ENCODE measurements around the gene TRPM3. TPM values are rescaled to one million over a fixed set of nuclear protein-coding genes. Genes with fewer than 3 reads are reported as not detected.

TRPM3 gene
- polyA plus RNA-seq, 2 of the 4 experiments (the other 2 are of a cell fraction) = not detected

DNA sequence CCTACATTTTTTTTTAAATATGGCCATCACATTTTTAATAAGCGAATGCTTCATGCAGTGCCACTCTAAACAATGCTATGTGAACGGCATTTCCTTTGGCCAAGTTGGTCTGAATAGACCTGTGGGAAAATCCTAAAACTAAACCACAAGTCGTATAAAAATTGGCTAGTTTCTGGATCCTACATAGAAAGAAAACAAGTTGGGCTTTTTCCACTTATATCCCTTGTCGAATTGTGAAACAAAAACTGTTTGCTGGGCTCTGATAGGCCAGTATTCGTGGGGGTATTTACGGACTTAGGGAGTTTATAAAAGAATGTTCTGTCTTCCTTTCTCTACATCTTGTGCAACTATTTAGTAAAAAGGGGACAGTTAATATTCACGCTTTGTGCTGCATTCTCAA, 553.9 kb downstream of the TRPM3 start (continued):
- no peak for TF ChIP-seq REST (IDR thresholded peaks at IDR 0.05)
- no peak for TF ChIP-seq HOXB13 (CRISPR knock-in tag; IDR thresholded peaks at IDR 0.05; ENCODE audit: low read depth)
- no peak for TF ChIP-seq CEBPB (IDR thresholded peaks at IDR 0.05)
- no peak for TF ChIP-seq RAD21 (conservative IDR thresholded peaks at IDR 0.05 in 1 of 2, IDR thresholded peaks at IDR 0.05 in 1 of 2)
- no peak for TF ChIP-seq RNF2 (IDR thresholded peaks at IDR 0.05; ENCODE audit: borderline replicate concordance, low read depth)
- no peak for TF ChIP-seq MAZ (IDR thresholded peaks at IDR 0.05; ENCODE audit: borderline replicate concordance, low read depth, low read length)
- TF ChIP-seq, protein P1, sequence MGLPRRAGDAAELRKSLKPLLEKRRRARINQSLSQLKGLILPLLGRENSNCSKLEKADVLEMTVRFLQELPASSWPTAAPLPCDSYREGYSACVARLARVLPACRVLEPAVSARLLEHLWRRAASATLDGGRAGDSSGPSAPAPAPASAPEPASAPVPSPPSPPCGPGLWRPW (IDR thresholded peaks at IDR 0.05) = no peak
- TF ChIP-seq EP300 (IDR thresholded peaks at IDR 0.05) = no peak
- TF ChIP-seq HOXA7 (CRISPR knock-in tag; IDR thresholded peaks at IDR 0.05) = no peak
- TF ChIP-seq HDAC2 (IDR thresholded peaks at IDR 0.05) = no peak

- H3K4me2 ChIP-seq = no peak overlapping the region
- ChIA-PET CTCF (interaction anchor here (0.8 to 1.3 kb wide), 3 partner anchors 35 to 121 kb away, joined by 4 to 5 read pairs (median 4); no protein-coding TSS in a partner anchor), POLR2A (interaction anchor here (0.6 kb wide), 1 partner anchor 148 kb away, joined by 3 read pairs; no protein-coding TSS in a partner anchor)
- no peaks in the 10 kb centered on the region for H3K9me3 ChIP-seq
- TF ChIP-seq KDM1A (IDR thresholded peaks at IDR 0.05; ENCODE audit: low read depth) (no peak), MYC (IDR thresholded peaks at IDR 0.05; ENCODE audit: borderline replicate concordance, low read length) (no peak), RNF2 (IDR thresholded peaks at IDR 0.05; ENCODE audit: borderline replicate concordance, low read depth) (no peak), ZFP36 (IDR thresholded peaks at IDR 0.05; ENCODE audit: borderline replicate concordance, partially characterized antibody) (no peak), CTCF (IDR thresholded peaks at IDR 0.05) (no peak), RFX5 (IDR thresholded peaks at IDR 0.05) (no peak), CHD4 (IDR thresholded peaks at IDR 0.05; ENCODE audit: borderline replicate concordance) (no peak)
- TF ChIP-seq, protein P2, sequence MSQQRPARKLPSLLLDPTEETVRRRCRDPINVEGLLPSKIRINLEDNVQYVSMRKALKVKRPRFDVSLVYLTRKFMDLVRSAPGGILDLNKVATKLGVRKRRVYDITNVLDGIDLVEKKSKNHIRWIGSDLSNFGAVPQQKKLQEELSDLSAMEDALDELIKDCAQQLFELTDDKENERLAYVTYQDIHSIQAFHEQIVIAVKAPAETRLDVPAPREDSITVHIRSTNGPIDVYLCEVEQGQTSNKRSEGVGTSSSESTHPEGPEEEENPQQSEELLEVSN (IDR thresholded peaks at IDR 0.05; ENCODE audit: borderline replicate concordance, low read depth) = no peak
- DNase-seq (ENCODE audit: low read depth in 1 of 2, low spot score in 1 of 2) = no peak
- no peak for ATAC-seq
- 22% methylated on average over 4 of the region's 4 CpGs for WGBS (ENCODE audit: missing lambda C conversion rate)
- no peak overlapping the region for H3K27ac ChIP-seq
- no peak overlapping the region for H3K4me3 ChIP-seq
- FAIRE-seq = no peak
- no peaks in the 10 kb centered on the region for H3K4me1 ChIP-seq
Observed at GRCh38 chr9:70566751-70567150, 554.7 kb downstream of the TRPM3 start.

GRCh38 chr9:70566066-70566465, 555.4 kb downstream of the TRPM3 start:
- Histone ChIP-seq H3K27ac (no peak overlapping the region), H3K4me3 (no peak overlapping the region), H3K4me2 (no peak overlapping the region), H3K4me1 (no peaks in the 10 kb centered on the region), H3K9me3 (no peaks in the 10 kb centered on the region)
- CTCF ChIA-PET = interaction anchor here (0.5 to 1.3 kb wide), 3 partner anchors 22 to 121 kb away, joined by 3 to 5 read pairs (median 4); no protein-coding TSS in a partner anchor
- DNase-seq (ENCODE audit: low read depth in 1 of 2, low spot score in 1 of 2) (no peak), ATAC-seq (no peak), FAIRE-seq (no peak)
- TF ChIP-seq EHMT2 (IDR thresholded peaks at IDR 0.05; ENCODE audit: low read depth) = no peak
- TF ChIP-seq, protein P1 (IDR thresholded peaks at IDR 0.05) = no peak
- TF ChIP-seq BHLHE40 (IDR thresholded peaks at IDR 0.05; ENCODE audit: low read depth, low read length) = no peak
- no peak for TF ChIP-seq CEBPB (IDR thresholded peaks at IDR 0.05)
- no peak for TF ChIP-seq HDAC2 (IDR thresholded peaks at IDR 0.05)
- no peak for TF ChIP-seq ESRRA (IDR thresholded peaks at IDR 0.05; ENCODE audit: borderline replicate concordance, low read length)
- no peak for TF ChIP-seq ZFP36 (IDR thresholded peaks at IDR 0.05; ENCODE audit: borderline replicate concordance, partially characterized antibody)
- TF ChIP-seq, protein P3, sequence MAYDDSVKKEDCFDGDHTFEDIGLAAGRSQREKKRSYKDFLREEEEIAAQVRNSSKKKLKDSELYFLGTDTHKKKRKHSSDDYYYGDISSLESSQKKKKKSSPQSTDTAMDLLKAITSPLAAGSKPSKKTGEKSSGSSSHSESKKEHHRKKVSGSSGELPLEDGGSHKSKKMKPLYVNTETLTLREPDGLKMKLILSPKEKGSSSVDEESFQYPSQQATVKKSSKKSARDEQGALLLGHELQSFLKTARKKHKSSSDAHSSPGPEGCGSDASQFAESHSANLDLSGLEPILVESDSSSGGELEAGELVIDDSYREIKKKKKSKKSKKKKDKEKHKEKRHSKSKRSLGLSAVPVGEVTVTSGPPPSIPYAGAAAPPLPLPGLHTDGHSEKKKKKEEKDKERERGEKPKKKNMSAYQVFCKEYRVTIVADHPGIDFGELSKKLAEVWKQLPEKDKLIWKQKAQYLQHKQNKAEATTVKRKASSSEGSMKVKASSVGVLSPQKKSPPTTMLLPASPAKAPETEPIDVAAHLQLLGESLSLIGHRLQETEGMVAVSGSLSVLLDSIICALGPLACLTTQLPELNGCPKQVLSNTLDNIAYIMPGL (CRISPR knock-in tag; IDR thresholded peaks at IDR 0.05; ENCODE audit: borderline replicate concordance) = no peak
- no peak for TF ChIP-seq ZSCAN20 (CRISPR knock-in tag; IDR thresholded peaks at IDR 0.05)
- POLR2A ChIA-PET = no interaction called here
- 58% methylated on average over 3 of the region's 3 CpGs for WGBS (ENCODE audit: missing lambda C conversion rate)

All from A549 (cell line).